NCI-H2081 (cell line): ENCODE measurements around the gene STEAP3.

Source experiments
- DNase-seq, 2 experiments: peaks; one replicate each; lab custom pipeline; 2025; lab: John Stamatoyannopoulos, UW

Gene STEAP3, protein sequence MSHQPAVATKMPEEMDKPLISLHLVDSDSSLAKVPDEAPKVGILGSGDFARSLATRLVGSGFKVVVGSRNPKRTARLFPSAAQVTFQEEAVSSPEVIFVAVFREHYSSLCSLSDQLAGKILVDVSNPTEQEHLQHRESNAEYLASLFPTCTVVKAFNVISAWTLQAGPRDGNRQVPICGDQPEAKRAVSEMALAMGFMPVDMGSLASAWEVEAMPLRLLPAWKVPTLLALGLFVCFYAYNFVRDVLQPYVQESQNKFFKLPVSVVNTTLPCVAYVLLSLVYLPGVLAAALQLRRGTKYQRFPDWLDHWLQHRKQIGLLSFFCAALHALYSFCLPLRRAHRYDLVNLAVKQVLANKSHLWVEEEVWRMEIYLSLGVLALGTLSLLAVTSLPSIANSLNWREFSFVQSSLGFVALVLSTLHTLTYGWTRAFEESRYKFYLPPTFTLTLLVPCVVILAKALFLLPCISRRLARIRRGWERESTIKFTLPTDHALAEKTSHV

DNA sequence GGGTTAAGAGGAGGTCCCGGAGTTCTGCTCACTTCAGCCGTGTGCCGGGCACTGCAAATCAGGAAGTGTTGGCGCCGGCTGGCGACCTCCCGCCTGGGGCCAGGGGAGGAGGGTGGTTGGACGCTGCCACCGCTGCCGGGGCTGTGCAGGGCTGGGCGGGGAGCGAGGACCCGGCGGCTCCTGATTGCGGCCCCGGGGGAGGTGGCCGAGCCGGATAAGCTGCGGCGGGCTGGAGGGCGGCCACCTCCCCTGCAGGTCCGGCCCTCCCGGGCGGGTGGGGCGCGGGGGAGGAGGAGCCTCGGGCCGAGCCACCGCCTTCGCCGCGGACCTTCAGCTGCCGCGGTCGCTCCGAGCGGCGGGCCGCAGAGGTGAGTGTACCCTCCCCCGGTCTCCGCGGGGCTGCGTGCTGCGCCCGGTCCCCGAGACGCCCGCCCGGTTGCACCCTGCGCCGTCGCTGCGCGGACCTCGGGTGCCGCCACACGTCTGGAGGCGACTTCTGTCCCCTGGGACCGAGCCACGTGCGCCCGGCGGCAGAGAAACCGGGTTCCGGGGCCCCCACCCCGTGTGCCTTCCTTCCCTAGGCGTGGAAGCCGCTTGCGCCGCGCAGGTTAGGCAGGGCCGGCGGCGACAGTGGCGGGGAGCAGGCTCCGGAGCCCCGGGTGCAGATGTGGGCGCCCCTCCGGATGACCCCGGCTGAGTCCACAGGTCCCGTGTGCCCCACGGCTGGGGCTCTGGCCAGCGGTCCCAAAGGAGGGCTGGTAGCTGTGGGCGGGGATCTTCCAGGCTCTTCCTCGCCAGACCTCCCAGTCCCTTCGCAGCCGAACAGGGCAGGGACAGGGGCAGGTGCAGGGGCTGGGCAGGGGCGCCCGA, at the start of gene STEAP3:
Gene STEAP3, plus strand, starts transcription at position 314 of the 870 bp plus-strand sequence. CDS start 7,179 bp downstream, outside the sequence.
- DNase-seq: peak; percentile 71 to 85

DNA sequence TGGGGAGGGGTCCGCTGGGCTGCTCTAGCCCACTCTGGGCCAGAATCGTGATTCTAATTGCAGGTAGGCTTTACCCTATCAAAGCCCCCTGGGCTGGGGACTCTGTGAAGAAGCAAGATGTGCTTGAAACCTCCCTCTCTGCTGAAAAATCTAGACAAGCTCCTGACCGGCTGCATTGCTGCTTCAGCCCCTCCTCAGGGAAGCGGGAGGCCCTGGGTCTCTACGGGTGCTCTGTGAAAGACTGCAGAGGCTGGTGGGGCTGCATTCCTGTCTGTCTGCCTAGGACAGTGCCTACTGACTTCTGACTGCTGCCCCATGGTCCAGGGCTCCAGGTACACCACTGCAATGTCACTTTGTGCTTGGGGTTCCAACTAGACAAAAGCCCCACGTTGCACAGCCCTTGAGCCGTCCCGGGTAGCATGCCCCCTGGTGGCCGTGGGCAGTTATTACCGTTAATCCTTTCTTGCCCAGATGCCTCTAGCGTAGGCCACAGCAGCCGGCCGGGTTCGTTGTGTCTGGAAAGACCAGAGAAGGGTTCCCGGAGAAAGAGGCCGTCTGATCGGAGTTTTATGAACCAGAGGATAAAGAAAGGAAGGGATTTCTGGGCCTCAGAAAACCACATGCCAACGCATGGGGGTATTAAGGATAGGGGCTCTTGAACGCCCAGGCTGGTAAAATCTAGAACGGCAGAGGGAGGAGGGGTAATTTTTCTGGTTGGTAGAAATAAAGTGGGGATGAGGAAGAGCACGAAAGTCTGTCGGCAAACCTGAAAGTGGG, 49.2 kb upstream of the STEAP3 start:
- peak; percentile 30 to 34 for DNase-seq

DNA sequence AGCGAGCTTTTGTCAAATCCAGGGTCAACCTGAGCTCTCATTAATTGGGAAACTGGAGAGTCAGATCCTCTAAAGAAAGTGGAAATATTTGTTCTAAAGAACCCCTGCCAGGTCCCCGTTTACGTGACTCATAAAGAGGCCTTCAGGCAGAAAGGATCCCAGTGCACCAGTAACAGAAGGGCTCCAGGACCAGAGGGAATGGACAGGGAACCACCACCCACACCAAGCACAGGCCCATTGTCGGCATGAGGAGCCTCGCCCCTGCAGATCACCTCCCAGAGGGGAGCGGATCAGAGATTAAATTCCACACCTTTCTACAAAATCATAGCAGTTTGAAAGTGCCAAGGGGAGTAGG, 48.7 kb upstream of the STEAP3 start:
- DNase-seq: no peak

DNA sequence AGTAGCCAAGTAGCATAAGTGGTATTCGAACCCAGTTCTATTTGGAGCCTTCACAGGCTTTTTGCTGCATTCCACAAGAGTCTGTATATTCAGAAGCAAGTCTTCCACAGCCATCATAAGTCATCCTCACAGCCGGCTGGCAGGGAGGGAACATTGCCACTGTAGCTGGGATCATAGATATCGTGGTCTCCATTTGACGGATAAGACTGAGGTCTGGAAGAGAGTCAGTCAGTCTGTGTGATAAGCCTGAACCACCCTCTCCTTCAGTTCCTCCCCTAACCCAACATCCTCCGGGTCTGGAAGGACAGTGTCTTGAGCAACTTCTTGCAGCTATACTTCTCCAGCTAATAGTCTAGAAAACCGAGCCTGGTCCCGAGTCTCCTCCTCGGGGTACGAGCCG, 48.1 kb upstream of the STEAP3 start:
- no peak for DNase-seq

DNA sequence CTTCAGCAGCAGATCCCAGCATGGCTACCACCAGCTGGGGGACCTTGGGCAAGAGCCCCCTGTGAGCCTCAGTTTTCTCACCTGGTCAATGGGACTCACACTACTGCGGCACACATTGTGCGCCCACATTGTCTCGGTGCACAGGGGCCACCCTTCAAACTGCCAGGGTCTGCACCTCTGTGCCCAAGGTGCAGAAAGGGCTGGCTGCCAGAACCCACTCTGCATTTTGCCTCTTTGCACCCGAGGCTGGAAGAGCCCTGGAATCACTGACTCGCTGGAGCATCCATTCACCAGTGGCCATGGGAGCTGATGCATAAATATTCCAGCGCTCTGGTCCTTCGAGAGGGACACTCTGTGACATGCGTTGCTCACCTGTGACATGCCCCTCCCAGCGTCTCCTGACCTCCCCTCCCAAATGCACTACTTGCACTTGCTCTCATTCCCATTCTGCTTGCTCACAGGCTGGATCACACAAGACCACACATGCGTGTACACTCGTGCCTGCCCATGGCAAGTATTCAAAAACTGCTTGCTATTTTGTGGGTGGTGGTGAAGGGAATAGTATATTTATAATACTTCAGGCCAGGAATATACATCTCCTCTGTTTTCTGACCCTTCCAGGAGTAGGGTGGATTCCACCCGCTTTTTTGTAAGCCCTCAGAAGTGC, 46.3 kb upstream of the STEAP3 start:
- DNase-seq: no peak

DNA sequence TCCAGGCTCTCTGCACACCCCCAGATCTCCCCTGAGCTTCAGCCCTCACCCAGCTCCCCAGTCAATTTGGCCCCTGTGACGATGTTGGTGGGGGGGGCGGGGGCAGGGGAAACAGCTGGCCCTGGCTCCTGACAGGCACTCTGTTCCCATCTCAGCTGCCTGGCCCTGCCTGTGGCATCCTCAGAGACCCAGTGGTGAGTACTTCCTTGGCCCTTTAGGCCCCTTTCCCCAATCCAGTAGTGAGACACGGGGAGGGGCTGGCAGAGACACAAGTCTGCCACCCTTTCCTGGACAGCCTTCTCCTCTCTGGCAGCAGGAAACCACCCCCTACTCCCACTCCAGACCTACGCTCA, 45.8 kb upstream of the STEAP3 start:
- no peak for DNase-seq

DNA sequence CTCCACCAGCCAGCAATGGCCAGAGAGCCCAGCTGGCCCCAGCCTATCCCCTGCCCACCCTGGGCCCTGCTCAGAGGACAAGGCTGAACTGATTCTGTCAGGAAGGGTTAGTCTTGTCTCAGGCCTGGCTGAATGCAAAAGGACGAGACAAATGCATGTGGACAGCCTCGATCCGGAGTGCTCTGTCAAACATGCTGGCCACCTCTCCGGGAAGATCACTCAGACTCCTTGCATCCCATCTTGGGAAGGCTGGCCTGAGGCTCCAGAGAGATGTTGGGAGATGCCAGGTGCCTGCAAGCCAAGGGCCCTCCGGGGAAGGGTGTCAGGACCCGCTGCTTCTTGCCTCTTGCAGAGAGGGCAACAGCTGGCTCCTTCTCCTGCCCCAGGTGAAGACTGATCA, 44.9 kb upstream of the STEAP3 start:
- DNase-seq: no peak

DNA sequence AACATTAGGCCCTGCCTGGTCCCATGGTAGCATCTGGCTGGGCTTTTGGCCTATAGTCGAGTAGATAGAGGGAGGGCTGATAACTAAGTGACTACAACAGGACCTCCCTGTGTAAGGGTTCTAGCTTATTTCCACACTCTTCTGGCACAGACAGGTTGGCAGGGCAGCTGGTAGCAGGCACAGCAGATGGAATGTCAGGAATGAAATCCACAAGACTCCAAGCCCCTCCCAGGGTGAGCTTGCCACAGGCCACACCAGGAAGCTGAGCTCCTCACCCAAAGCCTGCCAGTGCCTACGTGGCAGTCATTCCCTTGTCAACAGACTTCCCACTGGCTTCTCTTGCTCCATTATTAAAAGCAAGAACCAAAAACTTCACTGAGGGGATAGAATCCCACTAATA, 44.4 kb upstream of the STEAP3 start:
- no peak for DNase-seq

DNA sequence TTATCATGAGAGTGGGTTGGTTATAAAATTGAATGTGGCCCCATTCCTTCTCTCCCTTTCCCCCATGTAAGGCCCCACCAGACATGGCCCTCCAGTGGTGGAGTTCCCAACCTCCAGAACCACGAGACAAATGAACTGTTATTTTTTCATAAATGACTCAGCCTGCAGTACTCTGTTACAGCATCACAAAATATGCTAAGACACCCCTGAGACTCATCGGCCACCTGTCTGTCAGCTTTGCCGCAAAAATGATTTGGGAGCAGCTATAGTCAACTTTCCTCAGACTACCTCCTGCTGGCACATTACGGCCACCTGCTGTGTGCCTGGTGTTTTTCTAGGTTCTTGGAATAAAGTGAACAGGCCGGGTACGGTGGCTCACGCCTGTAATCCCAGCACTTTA, 43.6 kb upstream of the STEAP3 start:
- DNase-seq: no peak

DNA sequence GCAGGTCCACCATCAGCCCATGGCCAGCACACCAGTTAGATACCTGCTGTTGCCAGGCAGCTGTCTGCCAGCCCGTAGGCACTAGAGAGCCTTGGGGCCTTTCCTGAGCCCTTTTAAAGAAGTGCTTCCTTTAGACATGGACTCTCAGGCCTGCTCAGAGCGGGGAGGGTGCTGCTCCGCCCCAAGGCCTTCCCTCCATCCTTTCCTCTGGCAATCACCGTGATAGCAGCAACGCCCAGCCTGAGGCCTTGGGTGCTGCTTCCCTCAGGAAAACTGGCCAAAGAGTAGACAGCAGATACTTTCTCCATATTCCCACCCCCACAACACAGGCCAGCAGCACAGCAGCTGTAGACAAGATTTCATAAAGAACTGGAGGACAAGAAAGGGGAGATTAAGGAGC, 42.7 kb upstream of the STEAP3 start:
- no peak for DNase-seq

DNA sequence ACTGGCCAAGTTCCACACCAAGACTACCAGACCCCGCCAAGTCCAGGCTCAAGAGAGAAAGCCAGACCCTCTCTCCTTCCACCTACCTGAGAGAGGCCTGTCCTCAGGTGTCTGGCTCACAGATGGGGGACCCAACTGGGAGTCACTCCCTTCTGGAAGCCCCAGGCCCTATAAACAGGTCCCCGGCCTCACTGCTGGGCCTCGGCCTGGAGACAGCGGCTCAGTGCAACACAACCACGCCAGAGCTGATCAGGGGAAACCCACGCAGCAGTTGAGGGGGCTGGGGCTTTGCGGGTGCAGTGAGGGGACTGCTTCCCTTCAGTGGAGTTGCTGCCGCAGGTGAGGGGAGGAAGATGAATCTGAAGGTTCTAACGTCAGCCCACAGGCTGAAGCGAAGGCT, 42.2 kb upstream of the STEAP3 start:
- no peak for DNase-seq

DNA sequence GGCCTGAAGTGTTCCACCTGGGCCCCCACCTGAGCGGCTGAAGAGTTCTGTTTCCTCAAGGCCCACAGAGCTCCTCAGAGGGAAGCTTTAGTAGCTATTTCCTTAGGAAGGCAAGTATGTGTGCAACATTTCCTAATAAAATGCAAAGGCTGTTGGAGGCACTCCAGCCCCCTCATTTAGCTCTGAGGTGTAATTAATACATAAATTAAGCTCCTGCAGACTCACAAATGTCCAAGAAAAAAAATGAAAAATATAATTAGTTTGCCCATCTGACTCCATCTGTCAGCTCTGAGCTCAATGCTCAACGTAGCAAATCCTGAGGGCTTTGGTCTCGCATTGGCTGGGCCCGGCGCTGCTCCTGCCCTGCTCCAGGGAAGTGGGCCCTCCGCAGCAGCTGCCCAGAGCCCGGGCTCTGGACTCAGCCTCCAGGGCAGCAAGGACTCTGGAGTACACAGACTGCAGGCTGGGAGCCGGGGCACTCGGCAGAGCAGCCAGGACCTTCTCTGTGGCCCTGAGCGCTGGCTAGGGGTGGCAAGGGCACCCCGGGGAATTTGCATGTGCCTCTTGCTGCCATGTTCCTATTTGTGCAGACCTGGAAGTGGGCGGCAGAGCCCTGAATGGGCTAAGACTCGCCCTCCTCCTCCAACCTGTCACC, 41.7 kb upstream of the STEAP3 start:
- no peak for DNase-seq

DNA sequence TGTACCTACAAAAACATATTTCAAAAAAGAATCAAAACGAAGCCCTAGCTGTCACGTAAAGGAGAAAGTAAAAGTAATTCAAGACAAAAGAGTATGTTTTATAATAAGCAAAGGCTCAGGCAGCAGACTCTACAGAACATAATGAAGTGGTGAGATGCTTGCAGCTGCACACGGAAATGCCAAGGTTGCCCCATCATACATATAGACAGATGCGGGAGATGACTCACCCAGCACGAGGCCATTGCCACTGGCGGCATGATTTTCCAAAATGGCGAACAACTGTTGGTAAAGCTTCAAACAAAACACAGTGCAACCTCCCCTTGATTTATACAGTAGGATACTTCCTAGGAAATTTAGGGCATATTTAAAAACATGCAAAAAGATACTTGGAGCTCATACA, 39.1 kb upstream of the STEAP3 start:
- DNase-seq: no peak

DNA sequence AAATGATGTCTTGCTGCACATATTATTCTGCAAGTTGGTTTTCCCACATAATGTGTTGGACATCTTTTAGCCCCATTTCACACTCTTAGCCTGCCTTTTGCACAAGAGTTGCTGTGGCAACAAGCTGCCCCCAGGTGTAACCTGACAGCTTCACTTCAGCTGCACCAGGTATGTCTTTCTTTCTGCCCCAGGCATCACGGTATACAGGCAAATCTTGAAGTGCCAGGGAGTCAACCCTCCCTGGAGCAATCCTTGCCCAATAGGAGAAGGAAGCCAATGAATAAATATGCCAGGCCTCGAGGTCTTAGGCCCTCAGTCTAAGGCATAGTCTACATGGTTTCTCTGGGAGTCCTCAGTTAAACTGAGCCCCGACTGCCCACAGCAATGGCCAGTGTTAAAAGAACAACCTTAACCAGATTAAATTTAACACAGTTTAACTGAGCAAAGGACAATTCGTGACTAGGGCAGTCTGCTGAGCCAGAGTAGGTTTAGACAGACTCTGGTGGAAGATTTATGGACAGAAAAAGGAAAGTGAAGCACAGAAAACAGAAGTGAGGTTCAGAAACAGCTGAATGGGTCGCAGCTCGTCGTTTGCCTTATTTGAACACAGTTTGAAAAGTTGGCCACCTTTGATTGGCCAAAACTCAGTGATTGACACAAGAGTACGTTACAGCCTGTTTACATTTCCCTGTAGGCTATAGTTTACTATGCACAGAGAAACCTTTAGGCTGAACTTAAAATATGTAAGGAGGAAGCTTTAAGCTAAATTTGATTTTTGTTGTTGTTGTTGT, 33.1 kb upstream of the STEAP3 start:
- DNase-seq: no peak

DNA sequence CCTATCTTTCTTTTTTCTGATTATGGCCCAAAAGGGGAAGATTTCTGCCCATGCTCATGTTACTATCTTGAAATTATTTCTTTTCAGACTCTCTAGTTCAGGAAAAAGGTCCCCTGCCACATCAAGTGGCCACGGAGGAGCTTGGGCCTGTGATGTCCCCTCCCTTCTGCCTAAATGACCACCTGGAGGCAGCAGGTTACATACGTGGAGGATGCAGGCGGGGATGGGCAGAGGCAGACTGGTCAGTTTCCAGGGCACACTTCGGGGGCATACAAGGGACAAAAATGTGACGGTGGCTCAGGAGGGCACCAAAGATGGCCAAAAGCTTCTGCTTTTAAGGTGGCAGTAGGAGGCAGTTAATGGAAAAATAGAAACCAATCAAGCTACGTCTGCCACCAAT, 30.7 kb upstream of the STEAP3 start:
- DNase-seq: no peak

DNA sequence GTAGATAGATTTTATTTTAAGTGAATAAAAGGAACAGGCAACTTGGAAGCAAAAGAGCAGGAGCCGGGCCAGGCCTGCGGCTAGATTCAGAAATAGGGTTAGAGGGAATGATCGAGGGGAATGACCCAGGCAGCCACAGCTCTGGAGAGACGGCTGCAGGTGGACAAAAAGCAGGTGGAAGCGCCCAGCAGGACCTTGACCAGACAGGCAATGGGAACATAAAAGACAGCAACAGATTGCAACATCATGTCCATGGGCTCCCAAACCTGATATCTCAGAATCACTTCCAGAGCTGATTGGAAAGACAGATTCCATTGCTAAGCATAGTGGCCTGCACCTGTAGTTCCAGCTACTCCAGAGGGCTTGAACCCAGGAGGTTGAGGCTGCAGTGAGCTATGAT, 28.6 kb upstream of the STEAP3 start:
- no peak for DNase-seq

DNA sequence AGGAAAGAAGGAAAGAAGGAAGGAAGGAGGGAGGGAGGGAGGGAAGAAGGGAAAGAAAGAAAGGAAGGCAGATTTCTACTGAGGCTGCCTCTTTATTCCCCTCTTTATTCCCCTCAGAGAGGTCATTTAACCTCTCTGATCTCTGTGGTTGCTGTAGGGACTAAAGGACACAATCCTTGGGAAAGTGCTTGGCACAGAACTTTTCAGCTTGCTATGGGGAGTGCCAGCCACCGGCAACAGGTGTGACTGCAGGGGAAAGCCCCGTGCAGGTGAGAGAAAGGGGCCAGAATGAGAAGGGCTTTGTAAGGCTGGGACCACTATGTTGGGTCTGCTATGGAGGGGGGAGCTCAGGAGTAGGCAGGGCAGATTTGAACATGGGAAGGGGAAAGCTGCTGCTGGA, 27.7 kb upstream of the STEAP3 start:
- no peak for DNase-seq

DNA sequence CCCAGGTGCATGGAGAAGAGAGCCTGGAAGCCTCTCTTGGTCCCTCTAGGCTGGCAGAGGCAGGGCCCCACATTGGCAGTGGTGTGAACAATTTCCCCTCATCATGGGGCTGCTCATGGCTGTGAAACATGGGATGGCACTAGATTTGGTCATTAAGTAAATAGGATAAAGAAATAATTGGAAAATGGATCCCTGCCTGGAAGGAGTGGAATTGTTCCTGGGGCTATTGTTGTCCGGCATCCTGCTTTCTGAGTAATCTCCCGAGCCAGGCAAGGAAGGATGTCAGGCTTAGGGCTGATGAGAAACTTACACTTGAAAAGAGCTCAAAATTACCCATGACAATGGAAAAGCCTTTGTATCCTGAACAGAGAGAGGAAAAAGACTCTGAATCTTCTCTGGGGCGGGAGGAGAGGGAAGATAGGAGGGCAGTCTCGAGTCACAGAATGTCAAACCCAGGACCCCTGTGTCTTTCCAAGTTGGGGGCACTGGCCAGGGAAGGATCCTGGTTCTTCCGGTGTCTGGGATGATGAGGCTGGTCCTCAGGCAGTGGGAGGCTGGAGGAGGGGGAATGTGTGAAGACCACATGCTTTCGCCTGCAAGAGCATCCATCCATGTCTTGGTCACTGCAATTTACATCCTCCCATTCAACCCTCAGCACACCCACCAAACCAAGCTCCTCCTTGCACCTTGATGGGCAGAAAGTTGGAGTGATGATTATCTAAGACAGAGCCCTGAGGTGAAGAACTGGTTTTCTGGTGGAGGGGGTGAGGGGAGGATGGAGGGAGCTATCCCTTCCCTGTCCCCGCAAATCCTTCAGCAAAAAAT, 27.1 kb upstream of the STEAP3 start:
- DNase-seq: no peak

DNA sequence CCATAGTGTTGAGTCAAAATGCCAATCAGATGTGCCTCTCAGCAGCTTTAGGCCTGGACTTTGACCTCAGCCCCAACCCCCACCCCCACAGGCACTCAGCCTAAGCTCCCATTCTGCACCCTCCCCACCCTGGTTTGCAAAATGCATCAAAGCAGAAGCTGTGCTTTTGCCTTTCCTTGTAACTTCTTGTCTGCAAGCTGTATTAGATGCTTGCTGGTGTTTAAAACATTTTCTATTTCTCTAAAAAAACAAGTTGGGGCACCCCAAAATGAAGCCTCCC, 26.6 kb upstream of the STEAP3 start:
- DNase-seq: no peak
